NCI-H69 (cell line): ENCODE results near the gene NPEPL1.
A peak's percentile ranks its signal among the peaks of the same experiment; 100 is the strongest.
"Not testable (repeated sequence)": the region's sequence is repeated elsewhere in the genome, so short reads cannot be mapped to it uniquely, and the experiment has no call there.

ENCODE experiments used
- DNase-seq: peaks from one replicate; lab custom pipeline; 2025; lab: John Stamatoyannopoulos, UW

NPEPL1 gene

GRCh38 chr20:58692579-58693225, at the start of gene NPEPL1:
TSS of gene NPEPL1 (plus strand) at chr20:58692800. CDS start at chr20:58692901, 101 bp downstream.
- DNase-seq = peak; percentile 68

GRCh38 chr20:58642896-58643295, 49.7 kb upstream of the NPEPL1 start:
- not testable (repeated sequence) for DNase-seq

- no peak for DNase-seq
Measured at GRCh38 chr20:58645412-58645968, 47.1 kb upstream of the NPEPL1 start.

GRCh38 chr20:58646257-58646656, 46.3 kb upstream of the NPEPL1 start:
- DNase-seq = no peak

- DNase-seq = no peak
Measured at GRCh38 chr20:58646703-58647102, 45.9 kb upstream of the NPEPL1 start.

GRCh38 chr20:58647162-58647795, 45.3 kb upstream of the NPEPL1 start:
- no peak for DNase-seq

GRCh38 chr20:58647796-58648501, 44.7 kb upstream of the NPEPL1 start:
- DNase-seq = no peak

GRCh38 chr20:58648502-58648825, 44.1 kb upstream of the NPEPL1 start:
- not testable (repeated sequence) for DNase-seq

- DNase-seq = no peak
Measured at GRCh38 chr20:58649288-58650180, 43.1 kb upstream of the NPEPL1 start.

- DNase-seq = peak; percentile 30
Measured at GRCh38 chr20:58650181-58650775, 42.3 kb upstream of the NPEPL1 start.

GRCh38 chr20:58650776-58651558, 41.6 kb upstream of the NPEPL1 start, which contains the start of gene STX16:
TSS of gene STX16 (plus strand) at chr20:58651283. CDS start at chr20:58652007, 724 bp downstream.
- peak; percentile 90 for DNase-seq

GRCh38 chr20:58651559-58651945, 41.0 kb upstream of the NPEPL1 start:
- DNase-seq = no peak

GRCh38 chr20:58651946-58652605, 40.5 kb upstream of the NPEPL1 start:
- peak; percentile 53 for DNase-seq

- no peak for DNase-seq
Measured at GRCh38 chr20:58652606-58653294, 39.9 kb upstream of the NPEPL1 start.

GRCh38 chr20:58654337-58654736, 38.3 kb upstream of the NPEPL1 start:
- DNase-seq = no peak

- no peak for DNase-seq
Measured at GRCh38 chr20:58655328-58656107, 37.1 kb upstream of the NPEPL1 start.

- no peak for DNase-seq
Measured at GRCh38 chr20:58656831-58657230, 35.8 kb upstream of the NPEPL1 start.

- DNase-seq = no peak
Measured at GRCh38 chr20:58657262-58657661, 35.3 kb upstream of the NPEPL1 start.

- DNase-seq = no peak
Measured at GRCh38 chr20:58657986-58658385, 34.6 kb upstream of the NPEPL1 start.
